ENCODE results near the gene PCED1B. TPM values are rescaled to one million over a fixed set of nuclear protein-coding genes. Genes with fewer than 3 reads are reported as not detected.

Gene PCED1B
- total and polyA plus RNA-seq, 8 donors, result 0.60 to 8.1 (median 1.3) TPM

GRCh38 chr12:47205532-47206449, 126.4 kb downstream of the PCED1B start:
- ATAC-seq (no peak), DNase-seq (no peak)
- H3K9me3 ChIP-seq, result no peaks in the 10 kb centered on the region
- TF ChIP-seq CTCF (IDR thresholded peaks at IDR 0.05), result no peak
- H3K27ac ChIP-seq, result peak overlapping the region in 1 of 2 donors; percentile 87
- peaks cover 0 to 12% of the 10 kb centered on the region in 2 donors for H3K36me3 ChIP-seq
- peaks cover 0 to 34% of the 10 kb centered on the region in 2 donors for H3K4me1 ChIP-seq
- H3K27me3 ChIP-seq, result no peaks in the 10 kb centered on the region
- no peak overlapping the region for H3K4me3 ChIP-seq
- intact Hi-C loops (cut with DNase I), result no loop called here

DNA sequence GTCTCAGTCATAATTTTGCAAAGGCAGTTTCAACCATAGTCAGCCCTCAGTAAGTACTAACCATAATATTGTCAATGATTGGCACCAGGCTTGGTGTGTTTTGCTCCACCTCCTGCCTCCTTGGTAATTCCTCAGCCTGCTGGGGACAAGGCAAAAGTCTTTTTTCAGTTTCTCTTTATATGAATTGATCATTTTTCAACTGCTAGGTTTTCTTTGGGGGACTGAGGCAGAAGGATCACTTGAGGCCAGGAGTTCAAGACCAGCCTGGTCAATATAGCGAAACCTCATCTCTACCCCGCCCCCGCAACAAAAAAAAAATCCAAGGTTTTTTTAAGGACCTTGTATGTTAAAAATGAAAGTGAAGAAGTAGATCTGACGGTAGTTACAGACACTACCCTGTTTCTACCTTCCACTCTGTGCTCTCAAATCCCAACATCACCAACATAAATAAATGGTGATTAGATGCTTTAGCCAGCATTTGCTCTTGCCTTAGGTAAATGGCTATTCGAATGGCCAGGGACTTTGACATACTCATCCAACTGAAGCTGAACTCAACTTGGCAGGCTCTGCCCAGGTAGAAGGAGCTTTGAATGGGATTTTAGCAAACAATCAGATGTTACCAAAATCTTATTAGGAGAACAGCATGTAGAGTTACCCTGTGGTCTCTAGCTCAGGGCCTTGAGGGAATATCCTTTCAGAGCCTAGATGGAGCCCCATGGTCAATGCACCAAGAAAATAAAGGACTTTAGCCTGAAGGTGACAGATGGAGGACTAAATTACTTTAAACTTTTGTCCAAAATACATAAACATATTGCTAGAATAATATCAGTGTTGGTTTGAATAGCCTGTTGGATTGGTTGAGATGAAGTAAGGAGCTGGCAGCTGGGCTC, 127.3 kb downstream of the PCED1B start:
- H3K4me1 ChIP-seq, result peaks cover 0 to 34% of the 10 kb centered on the region in 2 donors
- peaks cover 0 to 12% of the 10 kb centered on the region in 2 donors for H3K36me3 ChIP-seq
- intact Hi-C loops (cut with DNase I), result no loop called here
- no peak for DNase-seq
- H3K27me3 ChIP-seq, result no peaks in the 10 kb centered on the region
- H3K9me3 ChIP-seq, result no peaks in the 10 kb centered on the region
- no peak overlapping the region for H3K4me3 ChIP-seq
- ATAC-seq, result no peak
- no peak for TF ChIP-seq CTCF (IDR thresholded peaks at IDR 0.05)
- peak overlapping the region in 1 of 2 donors; percentile 87 for H3K27ac ChIP-seq

DNA sequence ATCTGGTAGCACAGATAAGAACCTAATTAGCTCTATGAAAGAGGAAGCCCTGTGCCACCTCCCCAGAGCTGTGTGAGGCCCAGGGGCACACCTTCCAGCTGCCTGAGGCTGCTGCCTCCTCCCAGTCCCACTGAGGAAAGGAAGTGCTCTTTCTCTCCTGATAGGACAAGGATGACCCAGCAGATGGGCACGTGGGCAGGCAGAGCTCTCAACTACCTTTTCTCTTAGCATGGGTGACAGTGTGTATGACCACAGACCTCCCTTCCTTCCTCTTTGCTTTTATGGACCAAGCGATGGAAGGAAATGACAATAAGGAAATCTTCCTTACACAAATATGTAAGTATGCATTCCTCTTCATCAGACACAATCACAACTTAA, 127.9 kb downstream of the PCED1B start:
- no peak for TF ChIP-seq CTCF (IDR thresholded peaks at IDR 0.05)
- Histone ChIP-seq H3K27me3 (no peaks in the 10 kb centered on the region), H3K4me1 (peaks cover 0 to 38% of the 10 kb centered on the region in 2 donors), H3K4me3 (no peak overlapping the region), H3K27ac (peak overlapping the region in 1 of 2 donors; percentile 87), H3K36me3 (peaks cover 0 to 12% of the 10 kb centered on the region in 2 donors), H3K9me3 (no peaks in the 10 kb centered on the region)
- intact Hi-C loops (cut with DNase I), result no loop called here
- DNase-seq (peak in 2 of 4 donors; percentile 63 to 80), ATAC-seq (peak; percentile 69)

DNA sequence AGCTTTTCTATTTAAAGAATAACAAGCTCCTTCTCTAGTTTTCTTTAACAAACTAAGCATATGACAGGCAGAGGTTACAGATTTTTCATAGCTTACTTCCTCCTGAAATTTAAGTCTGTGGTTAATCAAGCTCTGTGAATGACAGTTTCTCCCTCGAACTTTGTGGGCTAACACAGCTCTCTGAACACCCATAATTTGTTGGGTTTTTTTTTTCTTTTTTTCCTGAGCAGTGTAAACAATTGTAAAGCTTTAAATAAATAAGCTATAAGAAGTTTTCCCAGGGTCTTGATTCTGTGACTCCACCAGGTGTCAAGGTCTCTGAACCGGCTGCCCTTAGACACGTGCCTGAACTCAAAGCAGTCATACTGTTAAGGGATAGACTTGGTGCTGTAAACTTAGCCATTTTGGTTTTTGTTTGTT, 128.4 kb downstream of the PCED1B start:
- Histone ChIP-seq H3K27ac (peak overlapping the region in 1 of 2 donors; percentile 87), H3K9me3 (no peaks in the 10 kb centered on the region), H3K27me3 (no peaks in the 10 kb centered on the region), H3K4me1 (peaks cover 0 to 42% of the 10 kb centered on the region in 2 donors), H3K4me3 (no peak overlapping the region), H3K36me3 (peaks cover 0 to 12% of the 10 kb centered on the region in 2 donors)
- intact Hi-C loops (cut with DNase I), result no loop called here
- ATAC-seq (no peak), DNase-seq (no peak)
- no peak for TF ChIP-seq CTCF (IDR thresholded peaks at IDR 0.05)
